Endothelial cell of umbilical vein (primary cell): ENCODE data around the gene EDN1. TPM values are rescaled to one million over a fixed set of nuclear protein-coding genes. Genes with fewer than 3 reads are reported as not detected.

Experiments used
- BruUV-seq: library from RNA; stranded (reverse); fragments of 400-500 nt; replicated peaks from 2 replicates; lab custom pipeline; 2021; lab: Mats Ljungman, UMichigan
- CTCF ChIA-PET: fragments of 300-600, 350-600 bp; sonication (Branson Sonifier 250); formaldehyde crosslinking; loops from one replicate; lab custom pipeline; 2021; ENCODE audit warnings: antibody characterized with exemption, inconsistent platforms; lab: Charles Lee
- POLR2A ChIA-PET: fragments of 300-600, 350-600 bp; sonication (Branson Sonifier 250); formaldehyde crosslinking; loops from one replicate; lab custom pipeline; 2021; ENCODE audit warnings: antibody characterized with exemption, inconsistent platforms; lab: Charles Lee
- DNase-seq: peaks from one replicate; pipeline ENCODE4 v3.0.0-alpha.2; 2011; ENCODE audit warnings: low read depth, low spot score
- FAIRE-seq: peaks from 2 replicates; lab custom pipeline; 2011; peaks lifted over from hg19 to GRCh38; lab: Jason Lieb, UNC
- H2AFZ ChIP-seq: 2 replicates; pipeline ENCODE4 v1.6.0; 2012; ENCODE audit warnings: low read depth, low read length, control low read depth, inconsistent platforms
- H3K27ac ChIP-seq: 2 replicates; pipeline ENCODE4 v1.5.1; 2011; ENCODE audit warnings: low read depth, mild to moderate bottlenecking, control low read depth, low read length, moderate library complexity; ENCODE audit not compliant: insufficient read depth
- H3K27me3 ChIP-seq, 2 experiments: 2 replicates each; pipeline versions ENCODE4 v1.6.0 to v1.6.1; 2011; ENCODE audit warnings: low read length in 2 of 2, mixed read lengths in 1 of 2; ENCODE audit not compliant: control insufficient read depth in 2 of 2, insufficient read depth in 2 of 2
- H3K36me3 ChIP-seq, 2 experiments: 2 replicates in 1 of 2; 3 replicates in 1 of 2; pipeline ENCODE4 v1.5.1; 2011; ENCODE audit warnings: low read length in 2 of 2, mild to moderate bottlenecking in 1 of 2, moderate library complexity in 1 of 2; ENCODE audit not compliant: control insufficient read depth in 2 of 2, insufficient read depth in 2 of 2; ENCODE audit errors: extremely low read depth in 1 of 2
- H3K4me1 ChIP-seq: 3 replicates; pipeline ENCODE4 v1.5.1; 2011; ENCODE audit warnings: mild to moderate bottlenecking, low read length; ENCODE audit not compliant: control insufficient read depth, insufficient read depth; ENCODE audit errors: extremely low read depth
- H3K4me2 ChIP-seq: 2 replicates; pipeline ENCODE4 v1.6.1; 2011; ENCODE audit warnings: low read length, control low read depth, mixed read lengths; ENCODE audit not compliant: insufficient read depth
- H3K4me3 ChIP-seq, 3 experiments: fragments of 200-600 bp in 1 of 3; sonication (generic), shearing (Covaris generic) in 1 of 3; replicated peaks in 1 of 3; 2 replicates each; pipeline ENCODE4 v1.5.1; 2011 to 2016; ENCODE audit warnings: control low read depth in 3 of 3, low read length in 3 of 3, mild to moderate bottlenecking in 2 of 3, inconsistent platforms in 1 of 3, low read depth in 1 of 3, moderate library complexity in 1 of 3; ENCODE audit not compliant: insufficient read depth in 1 of 3
- H3K79me2 ChIP-seq: 2 replicates; pipeline ENCODE4 v1.6.0; 2012; ENCODE audit warnings: low read length, inconsistent platforms; ENCODE audit not compliant: control insufficient read depth, insufficient read depth
- H3K9ac ChIP-seq: replicated peaks from 2 replicates; pipeline ENCODE3; 2011; ENCODE audit warnings: low read length, control low read depth; ENCODE audit not compliant: insufficient read depth; ENCODE audit errors: extremely low read depth
- H3K9me1 ChIP-seq: replicated peaks from 3 replicates; pipeline ENCODE4 v1.6.0; 2011; ENCODE audit warnings: mild to moderate bottlenecking, low read length; ENCODE audit not compliant: control insufficient read depth, insufficient read depth; ENCODE audit errors: extremely low read depth
- H3K9me3 ChIP-seq: replicated peaks from 2 replicates; pipeline ENCODE4 v1.5.1; 2012; ENCODE audit warnings: low read length, inconsistent platforms; ENCODE audit not compliant: control insufficient read depth, insufficient read depth
- H4K20me1 ChIP-seq: replicated peaks from 2 replicates; pipeline ENCODE3; 2011; ENCODE audit warnings: mild to moderate bottlenecking, low read length; ENCODE audit not compliant: control insufficient read depth, insufficient read depth; ENCODE audit errors: extremely low read depth
- EZH2 ChIP-seq: IDR thresholded peaks from 2 replicates; pipeline ENCODE4 v1.6.1; 2012; ENCODE audit warnings: borderline replicate concordance, low read depth, mild to moderate bottlenecking, moderate library complexity, low read length, inconsistent platforms; ENCODE audit not compliant: severe bottlenecking
- MYC ChIP-seq: IDR thresholded peaks from one replicate; pipeline ENCODE4 v1.6.1; 2011; ENCODE audit warnings: mild to moderate bottlenecking, low read depth, low read length
- dilution Hi-C: fragments of 300-500 bp; cut with MboI; formaldehyde crosslinking; loops from one replicate; pipeline ENCODE4 v1.15.0; 2019; ENCODE audit warnings: low sequenced_read_pairs; ENCODE audit not compliant: extremely low pct_ligation_motif_present
- intact Hi-C: fragments of 100-400 bp; cut with micrococcal nuclease; formaldehyde crosslinking; loops from one replicate; pipeline ENCODE4 v1.10.0; 2022
- polyA plus RNA-seq, 4 experiments: library from polyadenylated mRNA; depleted of rRNA in 3 of 4; stranded (reverse) in 3 of 4; unstranded in 1 of 4; fragments of >200 nt; gene quantifications; 2 replicates each; pipeline versions ENCODE4 v1.2.1 to v1.2.3, GENCODE V29; 2011 to 2012; ENCODE audit warnings: missing spikeins in 1 of 4
- total RNA-seq: library from RNA; stranded (reverse); gene quantifications from 2 replicates; pipeline ENCODE4 v1.2.3, GENCODE V29; 2021

EDN1 gene
- total and polyA plus RNA-seq, 2 donors (not counting 3 experiments of a cell fraction or from before 2014, with no cell fraction given), result 493 to 498 TPM

GRCh38 chr6:12279322-12280091 is 10.7 kb upstream of the EDN1 start:
- no peaks in the 10 kb centered on the region for H3K36me3 ChIP-seq
- H3K9ac ChIP-seq, result no peak overlapping the region
- no peak overlapping the region for H3K27ac ChIP-seq
- H3K4me3 ChIP-seq, result no peak overlapping the region
- dilution Hi-C loops, result loop anchor here (25.0 kb wide), 3 partner anchors 208 to 667 kb away; no protein-coding TSS in a partner anchor
- DNase-seq, result peak; percentile 6
- no peaks in the 10 kb centered on the region for H4K20me1 ChIP-seq
- H3K4me1 ChIP-seq, result no peaks in the 10 kb centered on the region
- H3K9me1 ChIP-seq, result no peaks in the 10 kb centered on the region
- BruUV-seq, result no TSS peak
- CTCF ChIA-PET, result interaction anchor here (0.9 to 3.0 kb wide), 7 partner anchors 8 to 696 kb away, joined by 3 to 21 read pairs (median 4); partner anchors contain the start of gene EDN1
- H3K27me3 ChIP-seq, result no peaks in the 10 kb centered on the region
- intact Hi-C loops, result loop anchor here (5.0 to 10.0 kb wide), 2 partner anchors 32 to 205 kb away; no protein-coding TSS in a partner anchor
- H3K9me3 ChIP-seq, result no peaks in the 10 kb centered on the region
- no peak for TF ChIP-seq MYC
- POLR2A ChIA-PET, result no interaction called here
- no peak for FAIRE-seq
- H3K4me2 ChIP-seq, result peak overlapping the region; percentile 12
- no peaks in the 10 kb centered on the region for H3K79me2 ChIP-seq
- peak overlapping the region; percentile 30 for H2AFZ ChIP-seq

DNA sequence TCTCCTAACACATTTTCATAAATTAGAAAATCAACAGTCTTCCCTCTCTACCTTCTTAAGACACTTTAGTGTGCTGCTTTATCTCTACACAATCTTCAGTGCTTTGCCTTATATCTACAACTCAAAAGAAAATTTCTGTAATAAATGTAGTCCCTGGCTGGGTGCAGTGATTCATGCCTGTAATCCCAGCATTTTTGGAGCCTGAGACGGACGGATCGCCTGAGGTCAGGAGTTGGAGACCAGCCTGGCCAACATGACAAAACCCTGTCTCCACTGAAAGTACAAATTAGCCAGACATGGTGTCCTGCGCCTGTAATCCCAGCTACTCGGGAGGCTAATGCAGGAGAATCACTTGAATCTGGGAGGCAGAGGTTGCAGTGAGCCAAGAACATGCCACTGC is 9.7 kb upstream of the EDN1 start:
- H3K9me3 ChIP-seq, result no peaks in the 10 kb centered on the region
- H3K36me3 ChIP-seq, result no peaks in the 10 kb centered on the region
- no peaks in the 10 kb centered on the region for H3K79me2 ChIP-seq
- H3K4me2 ChIP-seq, result no peak overlapping the region
- BruUV-seq, result no TSS peak
- H3K4me3 ChIP-seq, result no peak overlapping the region
- H3K9ac ChIP-seq, result no peak overlapping the region
- no peak for DNase-seq
- ChIA-PET POLR2A (no interaction called here), CTCF (interaction anchor here (0.9 to 3.0 kb wide), 6 partner anchors 9 to 323 kb away, joined by 3 to 21 read pairs (median 6); partner anchors contain the start of gene EDN1)
- dilution Hi-C loops, result loop anchor here (25.0 kb wide), 3 partner anchors 207 to 668 kb away; no protein-coding TSS in a partner anchor
- H3K9me1 ChIP-seq, result no peaks in the 10 kb centered on the region
- no peak overlapping the region for H3K27ac ChIP-seq
- intact Hi-C loops, result loop anchor here (5.0 to 10.0 kb wide), 2 partner anchors 33 to 206 kb away; no protein-coding TSS in a partner anchor
- H4K20me1 ChIP-seq, result no peaks in the 10 kb centered on the region
- no peaks in the 10 kb centered on the region for H3K27me3 ChIP-seq
- no peaks in the 10 kb centered on the region for H3K4me1 ChIP-seq
- FAIRE-seq, result no peak
- TF ChIP-seq EZH2, result no peak
- no peak overlapping the region for H2AFZ ChIP-seq
